ENCODE results near the gene REXO5. TPM values are rescaled to one million over a fixed set of nuclear protein-coding genes. Genes with fewer than 3 reads are reported as not detected.
A peak's percentile ranks its signal among the peaks of the same experiment; 100 is the strongest.

REXO5 gene
- total and polyA plus RNA-seq, 2 of the 13 experiments (the other 11 are each of a cell fraction or from before 2014, with no cell fraction given), result 5.9 to 13.1 TPM

GRCh38 chr16:20791923-20792612, 14.3 kb upstream of the REXO5 start:
- ChIA-PET CTCF (ENCODE audit: low intra/inter-chr PET ratio, low total read pairs) (no interaction called here), POLR2A (no interaction called here)
- DNase-seq (ENCODE audit: low spot score), result no peak
- no peak overlapping the region for H3K27ac ChIP-seq (ENCODE audit: extremely low read length, insufficient read depth, low read length)
- H3K9ac ChIP-seq (ENCODE audit: insufficient read depth, low read depth, low read length), result no peak overlapping the region
- H3K4me1 ChIP-seq (ENCODE audit: insufficient read depth, low read length), result no peaks in the 10 kb centered on the region
- peaks cover 2 to 6% of the 10 kb centered on the region in 2 experiments; a peak in 3 of 5 replicates for H3K36me3 ChIP-seq (replicated peaks in 1 of 2; ENCODE audit: control insufficient read depth in 1 of 2, insufficient read depth in 2 of 2, low read length in 2 of 2)
- no TSS peak for BruUV-seq (replicated peaks)
- 91% methylated on average over 5 of the region's 5 CpGs for WGBS (ENCODE audit: low lambda C conversion rate)
- no peaks in the 10 kb centered on the region for H3K9me3 ChIP-seq (ENCODE audit: low read length)
- H2AFZ ChIP-seq (ENCODE audit: low read length), result no peak overlapping the region
- no peak for TF ChIP-seq PPARG (CRISPR knock-in tag; conservative IDR thresholded peaks at IDR 0.05)
- TF ChIP-seq ZKSCAN8 (CRISPR knock-in tag; IDR thresholded peaks at IDR 0.05; ENCODE audit: borderline replicate concordance), result no peak
- TF ChIP-seq ATF7 (IDR thresholded peaks at IDR 0.05), result peak; percentile 87
- no peak for TF ChIP-seq ATF7 (CRISPR knock-in tag; IDR thresholded peaks at IDR 0.05)
- ATAC-seq, result no peak
- H3K4me3 ChIP-seq (replicated peaks in 1 of 3; ENCODE audit: insufficient read depth in 1 of 3, low read depth in 2 of 3, low read length in 3 of 3), result no peak overlapping the region
- H3K27me3 ChIP-seq (ENCODE audit: control insufficient read depth in 1 of 2, insufficient read depth in 2 of 2, low read length in 2 of 2), result no peaks in the 10 kb centered on the region
- no peaks in the 10 kb centered on the region for H3K79me2 ChIP-seq (ENCODE audit: insufficient read depth, low read length)
- H3K4me2 ChIP-seq (ENCODE audit: low read depth, low read length), result no peak overlapping the region
- no peak for FAIRE-seq
- H4K20me1 ChIP-seq (ENCODE audit: insufficient read depth, low read length), result no peaks in the 10 kb centered on the region
- intact Hi-C loops (cut with micrococcal nuclease; ENCODE audit: unreplicated experiment), result no loop called here
- in situ Hi-C loops (cut with HindIII; ENCODE audit: extremely low pct_ligation_motif_present, low pct_unique_long_range_greater_than_20kb), result no loop called here

GRCh38 chr16:20798364-20798763, 8.0 kb upstream of the REXO5 start:
- CTCF ChIA-PET (ENCODE audit: low intra/inter-chr PET ratio, low total read pairs), result no interaction called here
- no peak for TF ChIP-seq ATAD3A (CRISPR knock-in tag; IDR thresholded peaks at IDR 0.05)
- no peak for TF ChIP-seq POLR2G (IDR thresholded peaks at IDR 0.05; ENCODE audit: low read depth, low read length)
- no peak for TF ChIP-seq JUNB (CRISPR knock-in tag; IDR thresholded peaks at IDR 0.05; ENCODE audit: borderline replicate concordance)
- no peak for TF ChIP-seq ZNF598 (CRISPR knock-in tag; IDR thresholded peaks at IDR 0.05; ENCODE audit: borderline replicate concordance)
- no peak for TF ChIP-seq KLF13 (CRISPR knock-in tag; IDR thresholded peaks at IDR 0.05)
- no peak for TF ChIP-seq ZNF329 (CRISPR knock-in tag; IDR thresholded peaks at IDR 0.05; ENCODE audit: low read depth)
- no peak for TF ChIP-seq ETS1 (CRISPR knock-in tag; IDR thresholded peaks at IDR 0.05)
- TF ChIP-seq ZNF75D (CRISPR knock-in tag; IDR thresholded peaks at IDR 0.05; ENCODE audit: borderline replicate concordance), result no peak
- TF ChIP-seq, protein P1, sequence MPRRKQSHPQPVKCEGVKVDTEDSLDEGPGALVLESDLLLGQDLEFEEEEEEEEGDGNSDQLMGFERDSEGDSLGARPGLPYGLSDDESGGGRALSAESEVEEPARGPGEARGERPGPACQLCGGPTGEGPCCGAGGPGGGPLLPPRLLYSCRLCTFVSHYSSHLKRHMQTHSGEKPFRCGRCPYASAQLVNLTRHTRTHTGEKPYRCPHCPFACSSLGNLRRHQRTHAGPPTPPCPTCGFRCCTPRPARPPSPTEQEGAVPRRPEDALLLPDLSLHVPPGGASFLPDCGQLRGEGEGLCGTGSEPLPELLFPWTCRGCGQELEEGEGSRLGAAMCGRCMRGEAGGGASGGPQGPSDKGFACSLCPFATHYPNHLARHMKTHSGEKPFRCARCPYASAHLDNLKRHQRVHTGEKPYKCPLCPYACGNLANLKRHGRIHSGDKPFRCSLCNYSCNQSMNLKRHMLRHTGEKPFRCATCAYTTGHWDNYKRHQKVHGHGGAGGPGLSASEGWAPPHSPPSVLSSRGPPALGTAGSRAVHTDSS (CRISPR knock-in tag; conservative IDR thresholded peaks at IDR 0.05), result no peak
- no peak for TF ChIP-seq TEAD3 (CRISPR knock-in tag; optimal IDR thresholded peaks at IDR 0.05; ENCODE audit: borderline replicate concordance)
- no peak for TF ChIP-seq ZFP62 (CRISPR knock-in tag; IDR thresholded peaks at IDR 0.05)
- TF ChIP-seq ZNF572 (CRISPR knock-in tag; IDR thresholded peaks at IDR 0.05), result no peak
- TF ChIP-seq CREB3 (CRISPR knock-in tag; IDR thresholded peaks at IDR 0.05), result no peak

More at GRCh38 chr16:20798364-20798763, 8.0 kb upstream of the REXO5 start:
- H3K79me2 ChIP-seq (ENCODE audit: insufficient read depth, low read length), result no peaks in the 10 kb centered on the region
- no peak for ATAC-seq
- H3K9me3 ChIP-seq (ENCODE audit: low read length), result no peaks in the 10 kb centered on the region
- H3K9ac ChIP-seq (ENCODE audit: insufficient read depth, low read depth, low read length), result no peak overlapping the region
- H3K4me2 ChIP-seq (ENCODE audit: low read depth, low read length), result no peak overlapping the region
- intact Hi-C loops (cut with micrococcal nuclease; ENCODE audit: unreplicated experiment) (no loop called here), in situ Hi-C loops (cut with HindIII; ENCODE audit: extremely low pct_ligation_motif_present, low pct_unique_long_range_greater_than_20kb) (no loop called here)
- H3K4me1 ChIP-seq (ENCODE audit: insufficient read depth, low read length), result peaks cover 3% of the 10 kb centered on the region
- BruUV-seq (replicated peaks), result no TSS peak
- H3K4me3 ChIP-seq (replicated peaks in 1 of 3; ENCODE audit: insufficient read depth in 1 of 3, low read depth in 2 of 3, low read length in 3 of 3), result no peak overlapping the region
- H3K27ac ChIP-seq (ENCODE audit: extremely low read length, insufficient read depth, low read length), result no peak overlapping the region
- H4K20me1 ChIP-seq (ENCODE audit: insufficient read depth, low read length), result no peaks in the 10 kb centered on the region
- peaks cover 6 to 26% of the 10 kb centered on the region in 2 experiments for H3K36me3 ChIP-seq (replicated peaks in 1 of 2; ENCODE audit: control insufficient read depth in 1 of 2, insufficient read depth in 2 of 2, low read length in 2 of 2)
- FAIRE-seq, result no peak
- WGBS (ENCODE audit: low lambda C conversion rate), result 96% methylated on average over 2 of the region's 2 CpGs
- POLR2A ChIA-PET, result no interaction called here
- H3K27me3 ChIP-seq (ENCODE audit: control insufficient read depth in 1 of 2, insufficient read depth in 2 of 2, low read length in 2 of 2), result no peaks in the 10 kb centered on the region
- no peak overlapping the region for H2AFZ ChIP-seq (ENCODE audit: low read length)
- DNase-seq (ENCODE audit: low spot score), result no peak

Measured in HepG2 (cell line).